Natural killer cell (primary cell): Measurements from ENCODE around the gene POLR2A. TPM values are rescaled to one million over a fixed set of nuclear protein-coding genes. Genes with fewer than 3 reads are reported as not detected.

Source experiments
- ATAC-seq, 3 donors: fragments of 150-1000 bp in 2 of 3; fragments of 200-7000 bp in 1 of 3; cut with Tn5 transposase; 1 replicate in 1 of 3; 2 replicates in 2 of 3; pipeline ENCODE4 v1.10.0; 2021; ENCODE audit warnings: mild to moderate bottlenecking in 2 of 3, moderate library complexity in 2 of 3
- DNase-seq, 2 donors: peaks; one replicate each; pipeline versions ENCODE4 v3.0.0 to v3.0.0-alpha.2; 2013 to 2021; ENCODE audit warnings: mixed read lengths in 1 of 2
- H3K27ac ChIP-seq: one replicate; pipeline ENCODE4 v1.5.1; 2013; ENCODE audit warnings: mild to moderate bottlenecking, low read length
- H3K27me3 ChIP-seq: one replicate; pipeline ENCODE4 v1.6.1; 2013; ENCODE audit warnings: low read length; ENCODE audit not compliant: control insufficient read depth, insufficient read depth
- H3K36me3 ChIP-seq: one replicate; pipeline ENCODE4 v1.6.1; 2013; ENCODE audit warnings: low read length; ENCODE audit not compliant: control insufficient read depth, insufficient read depth
- H3K4me1 ChIP-seq: one replicate; pipeline ENCODE4 v1.6.1; 2013; ENCODE audit warnings: low read length; ENCODE audit not compliant: control insufficient read depth, insufficient read depth
- H3K4me3 ChIP-seq: one replicate; pipeline ENCODE4 v1.5.1; 2013; ENCODE audit warnings: low read length
- H3K9me3 ChIP-seq: one replicate; pipeline ENCODE4 v1.6.1; 2013; ENCODE audit warnings: low read length; ENCODE audit not compliant: control insufficient read depth, insufficient read depth
- H3K27ac Mint-ChIP-seq, 2 donors: one replicate each; pipeline ENCODE4 v1.8.0; 2022; ENCODE audit warnings: mild to moderate bottlenecking in 2 of 2, mixed read lengths in 2 of 2, moderate library complexity in 1 of 2
- H3K27me3 Mint-ChIP-seq, 2 donors: one replicate each; pipeline ENCODE4 v1.8.0; 2022; ENCODE audit warnings: low read depth in 2 of 2, mixed read lengths in 2 of 2
- H3K36me3 Mint-ChIP-seq: one replicate; pipeline ENCODE4 v1.8.0; 2022; ENCODE audit warnings: mixed read lengths
- H3K4me1 Mint-ChIP-seq, 2 donors: one replicate each; pipeline ENCODE4 v1.8.0; 2022; ENCODE audit warnings: mixed read lengths in 2 of 2
- H3K4me3 Mint-ChIP-seq: one replicate; pipeline ENCODE4 v1.8.0; 2022; ENCODE audit warnings: mild to moderate bottlenecking, moderate library complexity, mixed read lengths
- H3K9me3 Mint-ChIP-seq, 2 donors: one replicate each; pipeline ENCODE4 v1.8.0; 2022; ENCODE audit warnings: mixed read lengths in 2 of 2
- WGBS: methylation state at CpG from one replicate; pipeline ENCODE4 v1.1.7; 2013; ENCODE audit warnings: missing lambda C conversion rate; ENCODE audit not compliant: insufficient coverage; 5-methylcytosine and 5-hydroxymethylcytosine counted together
- intact Hi-C: fragments of 100-400 bp; cut with micrococcal nuclease; formaldehyde crosslinking; loops from one replicate; pipeline ENCODE4 v1.14.2; 2022
- total RNA-seq, 4 donors: library from RNA; stranded (reverse); fragments of 120-200 nt in 1 of 4; gene quantifications; one replicate each; pipeline versions ENCODE4 v1.2.3 to v1.2.4, GENCODE V29; 2013 to 2022
- TF ChIP-seq, protein P1 (sequence below): fragments of 200-600 bp; IDR thresholded peaks from one replicate; pipeline ENCODE4 v1.8.0; 2022; ENCODE audit warnings: antibody characterized with exemption

POLR2A gene
- total RNA-seq, 3 donors from 2014 or later (not counting 1 experiment from before 2014, with no cell fraction given), result 515 to 879 (median 524) TPM

DNA sequence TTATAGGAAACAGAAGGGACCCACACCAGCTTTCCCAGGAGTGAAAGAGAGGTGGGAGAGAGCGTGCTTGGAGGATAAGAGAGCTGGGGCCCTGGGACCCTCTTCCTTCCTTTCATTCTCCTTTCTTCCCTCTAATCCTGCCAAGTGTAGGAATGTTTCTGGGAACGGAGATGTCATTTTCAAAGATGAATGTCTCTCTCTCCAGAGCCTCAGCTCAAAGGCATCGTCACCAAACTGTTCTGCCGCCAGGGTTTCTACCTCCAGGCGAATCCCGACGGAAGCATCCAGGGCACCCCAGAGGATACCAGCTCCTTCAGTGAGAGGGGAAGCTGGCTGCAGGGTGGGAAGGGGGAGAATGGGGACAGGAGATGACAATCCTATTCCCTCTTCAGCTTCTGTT lies 42.9 kb upstream of the POLR2A start:
- Histone ChIP-seq H3K9me3 (no peaks in the 10 kb centered on the region), H3K4me3 (no peak overlapping the region), H3K4me1 (peaks cover 58% of the 10 kb centered on the region), H3K27me3 (peaks cover 54% of the 10 kb centered on the region), H3K27ac (no peak overlapping the region), H3K36me3 (no peaks in the 10 kb centered on the region)
- no peak overlapping the region for H3K27ac Mint-ChIP-seq
- WGBS, result 93% methylated on average over 6 of the region's 7 CpGs
- H3K27me3 Mint-ChIP-seq, result peaks cover 50 to 56% of the 10 kb centered on the region in 2 donors
- H3K4me1 Mint-ChIP-seq, result peaks cover 36 to 49% of the 10 kb centered on the region in 2 donors
- intact Hi-C loops, result no loop called here
- no peaks in the 10 kb centered on the region for H3K36me3 Mint-ChIP-seq
- ATAC-seq (no peak), DNase-seq (no peak)
- no peaks in the 10 kb centered on the region for H3K9me3 Mint-ChIP-seq
- H3K4me3 Mint-ChIP-seq, result no peak overlapping the region
- TF ChIP-seq, protein P1, sequence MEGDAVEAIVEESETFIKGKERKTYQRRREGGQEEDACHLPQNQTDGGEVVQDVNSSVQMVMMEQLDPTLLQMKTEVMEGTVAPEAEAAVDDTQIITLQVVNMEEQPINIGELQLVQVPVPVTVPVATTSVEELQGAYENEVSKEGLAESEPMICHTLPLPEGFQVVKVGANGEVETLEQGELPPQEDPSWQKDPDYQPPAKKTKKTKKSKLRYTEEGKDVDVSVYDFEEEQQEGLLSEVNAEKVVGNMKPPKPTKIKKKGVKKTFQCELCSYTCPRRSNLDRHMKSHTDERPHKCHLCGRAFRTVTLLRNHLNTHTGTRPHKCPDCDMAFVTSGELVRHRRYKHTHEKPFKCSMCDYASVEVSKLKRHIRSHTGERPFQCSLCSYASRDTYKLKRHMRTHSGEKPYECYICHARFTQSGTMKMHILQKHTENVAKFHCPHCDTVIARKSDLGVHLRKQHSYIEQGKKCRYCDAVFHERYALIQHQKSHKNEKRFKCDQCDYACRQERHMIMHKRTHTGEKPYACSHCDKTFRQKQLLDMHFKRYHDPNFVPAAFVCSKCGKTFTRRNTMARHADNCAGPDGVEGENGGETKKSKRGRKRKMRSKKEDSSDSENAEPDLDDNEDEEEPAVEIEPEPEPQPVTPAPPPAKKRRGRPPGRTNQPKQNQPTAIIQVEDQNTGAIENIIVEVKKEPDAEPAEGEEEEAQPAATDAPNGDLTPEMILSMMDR, result no peak

DNA sequence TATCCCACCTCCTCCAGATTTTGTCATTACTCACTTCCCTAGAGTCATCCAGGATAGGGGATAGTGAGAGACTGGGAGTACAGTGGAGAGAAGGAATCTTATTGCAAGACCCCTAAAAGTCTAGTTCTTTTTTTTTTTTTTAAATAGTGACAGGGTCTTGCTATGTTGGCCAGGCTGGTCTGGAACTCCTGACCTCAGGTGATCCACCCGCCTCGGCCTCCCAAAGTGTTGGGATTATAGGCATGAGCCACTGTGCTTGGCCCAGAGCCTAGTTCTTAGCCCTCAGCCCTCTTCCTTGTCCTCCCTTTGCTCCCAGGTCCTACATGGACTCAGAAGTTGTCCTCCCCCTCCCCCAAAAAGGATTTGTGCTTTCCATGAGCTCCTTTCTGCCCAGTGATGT lies 42.0 kb upstream of the POLR2A start:
- H3K4me3 ChIP-seq, result no peak overlapping the region
- TF ChIP-seq, protein P1, result no peak
- Mint-ChIP-seq H3K9me3 (no peaks in the 10 kb centered on the region), H3K36me3 (no peaks in the 10 kb centered on the region), H3K27ac (no peak overlapping the region), H3K4me3 (no peak overlapping the region), H3K27me3 (peaks cover 56 to 59% of the 10 kb centered on the region in 2 donors), H3K4me1 (peaks cover 31 to 45% of the 10 kb centered on the region in 2 donors)
- intact Hi-C loops, result no loop called here
- 88% methylated on average over 2 of the region's 2 CpGs for WGBS
- peaks cover 60% of the 10 kb centered on the region for H3K27me3 ChIP-seq
- H3K36me3 ChIP-seq, result no peaks in the 10 kb centered on the region
- no peaks in the 10 kb centered on the region for H3K9me3 ChIP-seq
- DNase-seq (no peak), ATAC-seq (no peak)
- H3K4me1 ChIP-seq, result peaks cover 55% of the 10 kb centered on the region
- no peak overlapping the region for H3K27ac ChIP-seq

- TF ChIP-seq, protein P1, result no peak
- 93% methylated on average over 7 of the region's 7 CpGs for WGBS
- Mint-ChIP-seq H3K9me3 (no peaks in the 10 kb centered on the region), H3K27me3 (peaks cover 59 to 61% of the 10 kb centered on the region in 2 donors), H3K27ac (no peak overlapping the region), H3K4me1 (peaks cover 25 to 36% of the 10 kb centered on the region in 2 donors), H3K4me3 (no peak overlapping the region), H3K36me3 (no peaks in the 10 kb centered on the region)
- Histone ChIP-seq H3K4me1 (peaks cover 38% of the 10 kb centered on the region), H3K27ac (no peak overlapping the region), H3K9me3 (no peaks in the 10 kb centered on the region), H3K4me3 (no peak overlapping the region), H3K27me3 (peaks cover 58% of the 10 kb centered on the region), H3K36me3 (no peaks in the 10 kb centered on the region)
- ATAC-seq (no peak), DNase-seq (no peak)
- intact Hi-C loops, result no loop called here
These were observed 40.4 kb upstream of the POLR2A start for GRCh38 chr17:7443499-7444485.
